GM06990 (cell line): ENCODE results near the gene SH3BGRL2.
"Not testable (repeated sequence)": the region's sequence is repeated elsewhere in the genome, so short reads cannot be mapped to it uniquely, and the experiment has no call there.

Experiments used
- DNase-seq: peaks from one replicate; pipeline ENCODE4 v3.0.0-alpha.2; 2011; ENCODE audit not compliant: insufficient read length; ENCODE audit errors: extremely low read depth
- H3K27me3 ChIP-seq: replicated peaks from 2 replicates; pipeline ENCODE4 v1.6.0; 2011; ENCODE audit warnings: low read length; ENCODE audit not compliant: control insufficient read depth, insufficient read depth
- H3K36me3 ChIP-seq: 2 replicates; pipeline ENCODE4 v1.5.1; 2011; ENCODE audit warnings: low read length; ENCODE audit not compliant: control insufficient read depth, insufficient read depth
- H3K4me3 ChIP-seq: replicated peaks from 2 replicates; pipeline ENCODE4 v1.5.1; 2011; ENCODE audit warnings: low read depth, mild to moderate bottlenecking, control low read depth, low read length
- CTCF ChIP-seq: IDR thresholded peaks from 2 replicates; pipeline ENCODE4 v1.5.1; 2011; ENCODE audit warnings: low read length, control low read depth, mild to moderate bottlenecking, inconsistent platforms; ENCODE audit not compliant: insufficient read depth, poor library complexity, severe bottlenecking

Gene SH3BGRL2

GRCh38 chr6:79649016-79649415 is 17.9 kb downstream of the SH3BGRL2 start:
- TF ChIP-seq CTCF = no peak
- DNase-seq = no peak
- no peaks in the 10 kb centered on the region for H3K27me3 ChIP-seq
- H3K4me3 ChIP-seq = no peak overlapping the region
- H3K36me3 ChIP-seq = no peaks in the 10 kb centered on the region

DNA sequence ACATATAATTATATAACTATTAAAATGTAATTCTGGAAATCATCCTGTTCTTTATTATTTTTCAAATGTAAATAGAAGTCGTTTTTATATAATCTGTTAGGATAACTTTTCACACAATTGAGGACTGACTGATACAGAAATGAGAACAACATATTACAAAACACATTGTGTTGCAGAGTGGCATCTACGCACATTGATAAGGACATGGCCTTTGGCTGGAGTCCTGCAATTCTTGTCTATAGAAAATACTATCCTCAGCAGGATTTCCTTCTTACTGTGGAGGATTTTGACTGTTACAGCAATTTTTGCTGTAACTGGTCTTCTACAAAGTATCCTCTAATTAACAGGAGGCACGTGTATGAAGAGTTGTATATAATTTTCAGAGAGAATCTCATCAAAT is 19.8 kb downstream of the SH3BGRL2 start:
- no peak for TF ChIP-seq CTCF
- H3K27me3 ChIP-seq = no peaks in the 10 kb centered on the region
- no peaks in the 10 kb centered on the region for H3K36me3 ChIP-seq
- DNase-seq = no peak
- no peak overlapping the region for H3K4me3 ChIP-seq

DNA sequence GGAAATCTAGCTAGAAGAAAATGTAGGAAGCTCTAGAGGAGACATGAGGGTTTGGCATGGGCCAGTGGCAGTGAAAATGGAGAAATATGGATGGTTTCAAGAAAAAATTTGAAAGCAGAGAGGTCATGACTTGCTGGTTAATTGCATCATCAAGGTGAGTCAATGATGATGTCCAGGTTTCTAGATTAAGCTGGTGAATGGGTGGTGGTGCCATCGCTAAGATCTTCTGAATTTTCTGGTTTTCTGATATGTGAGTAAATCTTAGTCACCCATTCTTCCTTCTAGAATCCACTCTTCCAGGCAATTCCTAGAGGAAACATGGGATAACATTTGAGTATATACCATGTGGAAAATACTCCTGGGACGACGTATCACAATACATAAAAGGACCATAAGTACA is 25.0 kb downstream of the SH3BGRL2 start:
- DNase-seq = no peak
- Histone ChIP-seq H3K4me3 (no peak overlapping the region), H3K27me3 (no peaks in the 10 kb centered on the region), H3K36me3 (no peaks in the 10 kb centered on the region)
- TF ChIP-seq CTCF = no peak

DNA sequence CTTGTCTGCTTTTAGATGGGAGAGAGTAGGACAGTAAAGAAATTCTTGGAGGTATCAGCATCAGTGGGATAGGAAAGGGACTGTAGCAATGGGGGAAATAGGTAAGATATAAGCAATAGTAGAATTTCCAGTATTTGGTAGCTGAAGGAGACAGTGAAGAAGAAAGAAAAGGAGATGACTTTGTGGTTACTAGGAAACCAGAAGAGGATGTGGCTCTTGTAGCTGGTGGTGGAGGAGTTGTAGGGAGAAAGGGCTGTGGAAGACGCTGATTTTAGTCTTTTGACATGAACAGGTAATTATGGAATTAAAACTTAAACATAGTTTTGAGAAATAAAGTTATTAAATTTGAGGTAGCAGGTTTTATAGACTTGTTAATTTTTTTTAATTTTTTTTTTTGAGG is 26.1 kb downstream of the SH3BGRL2 start:
- Histone ChIP-seq H3K4me3 (no peak overlapping the region), H3K36me3 (no peaks in the 10 kb centered on the region), H3K27me3 (no peaks in the 10 kb centered on the region)
- no peak for TF ChIP-seq CTCF
- no peak for DNase-seq

- not testable (repeated sequence) for H3K36me3 ChIP-seq, DNase-seq, H3K27me3 ChIP-seq, H3K4me3 ChIP-seq
Measured at GRCh38 chr6:79663655-79664054, 32.5 kb downstream of the SH3BGRL2 start.

GRCh38 chr6:79665725-79666551 is 34.8 kb downstream of the SH3BGRL2 start:
- Histone ChIP-seq H3K36me3 (no peaks in the 10 kb centered on the region), H3K4me3 (no peak overlapping the region), H3K27me3 (no peaks in the 10 kb centered on the region)
- TF ChIP-seq CTCF = no peak
- DNase-seq = no peak
